Midbrain (tissue), 1 donor: ENCODE measurements around the gene GPC3.
"Not testable (repeated sequence)": the region's sequence is repeated elsewhere in the genome, so short reads cannot be mapped to it uniquely, and the experiment has no call there.

Experiments used
- DNase-seq: peaks from one replicate; lab custom pipeline; 2025; lab: John Stamatoyannopoulos, UW

The GPC3 gene

GRCh38 chrX:133926099-133926498 lies 59.3 kb downstream of the GPC3 start:
- DNase-seq, result no peak

GRCh38 chrX:133924548-133924947 lies 60.8 kb downstream of the GPC3 start:
- DNase-seq, result no peak

GRCh38 chrX:133923548-133923947 lies 61.8 kb downstream of the GPC3 start:
- DNase-seq, result no peak

DNA sequence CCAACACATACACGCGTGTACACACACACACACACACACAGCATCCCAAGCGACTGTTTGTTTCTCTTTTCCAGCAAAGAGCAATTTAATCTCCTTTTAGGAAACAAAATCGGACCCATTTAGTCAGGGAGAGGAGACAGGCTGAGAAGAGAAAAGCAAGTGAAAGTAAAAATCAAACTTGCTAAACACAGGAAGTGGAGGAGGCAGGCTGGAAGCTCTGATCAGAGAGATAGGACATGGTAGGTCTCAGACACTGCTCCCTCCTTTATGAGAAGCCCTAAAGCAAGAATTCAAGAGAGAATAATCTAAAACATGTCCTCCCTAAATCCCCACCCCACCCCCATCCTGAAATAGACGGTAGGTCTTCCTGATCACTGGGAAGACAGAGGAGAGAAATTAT lies 62.3 kb downstream of the GPC3 start:
- no peak for DNase-seq

- no peak for DNase-seq
These were observed 63.0 kb downstream of the GPC3 start for GRCh38 chrX:133922390-133922771.

DNA sequence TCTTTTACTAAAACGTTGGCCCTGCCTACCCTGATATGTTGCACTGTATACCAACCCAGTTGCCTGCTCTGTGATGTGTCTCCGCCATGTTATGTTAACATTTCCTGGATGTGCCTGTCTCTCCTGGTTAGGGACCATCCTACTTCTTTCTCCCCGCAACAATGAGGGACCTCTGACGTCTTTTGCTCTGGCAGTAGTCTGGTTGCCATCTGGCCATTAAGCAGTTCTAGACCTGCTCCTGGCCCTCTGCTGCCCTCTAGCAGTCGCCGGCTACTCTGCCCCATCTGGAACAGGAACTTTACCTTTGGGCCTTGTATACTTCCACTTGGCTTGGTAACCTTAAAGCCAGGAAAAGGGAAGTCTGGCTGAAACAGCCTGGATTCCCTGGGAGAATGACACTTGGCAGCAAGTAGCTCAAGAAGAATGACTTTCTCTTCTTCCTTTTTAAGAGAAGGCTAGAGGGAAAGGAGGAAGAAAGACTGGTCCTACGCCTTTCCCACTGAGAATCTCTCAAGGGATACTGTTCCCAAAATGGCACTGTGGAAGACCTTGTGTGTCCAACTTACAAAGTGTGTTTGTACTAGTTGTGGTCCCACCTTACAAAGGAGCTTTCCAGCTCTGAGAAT lies 63.5 kb downstream of the GPC3 start:
- no peak for DNase-seq

GRCh38 chrX:133921086-133921485 lies 64.3 kb downstream of the GPC3 start:
- DNase-seq, result no peak

DNA sequence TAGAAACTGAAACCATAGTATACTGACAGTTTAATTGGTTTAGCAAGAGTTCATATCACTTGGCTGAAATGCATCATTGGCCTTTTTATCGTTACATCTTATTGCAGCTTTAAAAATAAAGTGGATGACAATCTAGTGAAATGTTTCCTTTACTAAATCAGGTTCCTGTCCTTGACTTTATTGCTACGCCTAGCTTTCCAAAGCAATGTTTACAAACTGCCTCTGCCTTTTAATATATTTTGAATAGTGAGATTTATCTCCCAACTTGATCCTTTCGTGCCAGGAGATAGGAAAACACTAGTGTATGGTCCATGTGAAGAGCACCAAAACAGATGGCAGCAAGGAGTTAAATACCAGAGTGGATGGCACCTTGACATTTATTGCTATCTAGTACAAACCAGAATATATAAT lies 67.0 kb downstream of the GPC3 start:
- DNase-seq, result no peak

- DNase-seq, result no peak
These were observed 68.2 kb downstream of the GPC3 start for GRCh38 chrX:133916984-133917722.

DNA sequence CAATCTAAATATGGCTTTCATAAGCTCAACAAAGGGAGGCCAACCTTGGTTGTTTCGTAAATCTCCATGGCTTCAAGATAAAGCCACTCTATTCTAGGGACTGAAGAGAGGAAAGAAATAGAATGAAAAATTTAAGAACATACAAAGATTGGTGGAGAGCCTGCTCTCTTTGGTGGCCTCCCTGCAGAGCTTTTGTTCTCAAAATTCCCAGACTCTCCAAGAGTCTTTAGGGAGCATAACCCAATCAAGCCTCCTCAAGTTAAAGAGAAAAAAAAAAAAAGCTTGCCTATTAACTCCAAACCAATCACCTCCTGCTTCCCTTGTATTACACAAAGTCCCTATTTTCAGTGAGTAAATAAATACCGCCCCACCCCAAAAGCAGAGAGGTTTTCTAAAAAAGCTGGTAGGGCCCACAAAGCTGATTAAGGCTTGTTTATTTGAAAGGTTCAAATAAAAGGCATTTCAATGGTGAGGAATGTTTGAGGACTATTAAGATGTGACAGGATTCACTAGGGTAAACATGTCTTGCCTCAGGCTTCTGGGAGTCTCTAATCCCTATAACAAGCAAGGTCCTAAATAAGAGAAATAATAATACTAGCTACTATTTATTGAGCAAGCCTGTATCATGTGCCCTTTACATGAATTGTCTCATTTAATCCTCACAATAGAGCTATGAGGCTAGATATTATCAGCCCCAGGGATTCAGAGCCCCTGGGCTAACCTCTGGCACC lies 71.6 kb downstream of the GPC3 start:
- DNase-seq, result no peak

DNA sequence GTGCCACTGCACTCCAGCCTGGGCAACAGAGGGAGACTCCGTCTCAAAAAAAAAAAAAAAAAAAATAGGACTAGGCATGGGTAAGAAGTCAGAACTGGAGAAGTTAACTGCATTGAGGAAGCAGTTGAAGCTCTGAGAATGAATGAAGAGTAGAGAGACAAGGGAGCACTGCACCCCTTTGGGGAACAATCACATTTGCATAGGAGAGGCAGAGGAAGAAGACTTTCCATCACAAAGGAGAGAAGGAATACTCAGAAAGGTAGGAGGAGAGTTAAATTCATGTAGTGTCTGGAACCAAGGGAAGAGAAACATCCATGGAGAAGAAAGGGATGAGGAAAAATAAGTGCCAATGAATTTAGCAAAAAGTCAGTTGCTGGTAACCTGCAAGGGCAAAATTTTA lies 72.4 kb downstream of the GPC3 start:
- no peak for DNase-seq

GRCh38 chrX:133911825-133912495 lies 73.4 kb downstream of the GPC3 start:
- no peak for DNase-seq

- no peak for DNase-seq
These were observed 74.9 kb downstream of the GPC3 start for GRCh38 chrX:133910539-133910938.

GRCh38 chrX:133909888-133910287 lies 75.5 kb downstream of the GPC3 start:
- no peak for DNase-seq

- DNase-seq, result no peak
These were observed 77.0 kb downstream of the GPC3 start for GRCh38 chrX:133908223-133908955.

DNA sequence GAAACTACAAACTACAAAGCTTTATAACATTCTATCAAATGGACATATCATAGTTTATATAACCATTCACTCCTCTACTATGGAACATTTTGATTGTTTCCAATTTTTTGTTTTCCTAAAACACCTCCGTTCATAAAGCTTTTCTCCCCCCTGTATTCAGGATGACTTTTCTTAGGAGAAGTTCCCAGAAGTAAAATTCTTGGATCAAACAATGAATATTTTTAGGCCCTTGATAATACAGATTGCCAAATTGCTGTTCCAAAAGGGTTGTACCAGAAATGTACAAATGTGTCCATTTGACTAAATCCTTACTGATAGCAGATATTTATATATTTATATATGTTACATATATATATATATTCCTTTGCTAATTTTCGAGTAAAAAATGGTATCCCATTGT lies 77.8 kb downstream of the GPC3 start:
- no peak for DNase-seq

- no peak for DNase-seq
These were observed 80.1 kb downstream of the GPC3 start for GRCh38 chrX:133905305-133905704.

GRCh38 chrX:133897593-133898163 lies 87.7 kb downstream of the GPC3 start:
- DNase-seq, result no peak

DNA sequence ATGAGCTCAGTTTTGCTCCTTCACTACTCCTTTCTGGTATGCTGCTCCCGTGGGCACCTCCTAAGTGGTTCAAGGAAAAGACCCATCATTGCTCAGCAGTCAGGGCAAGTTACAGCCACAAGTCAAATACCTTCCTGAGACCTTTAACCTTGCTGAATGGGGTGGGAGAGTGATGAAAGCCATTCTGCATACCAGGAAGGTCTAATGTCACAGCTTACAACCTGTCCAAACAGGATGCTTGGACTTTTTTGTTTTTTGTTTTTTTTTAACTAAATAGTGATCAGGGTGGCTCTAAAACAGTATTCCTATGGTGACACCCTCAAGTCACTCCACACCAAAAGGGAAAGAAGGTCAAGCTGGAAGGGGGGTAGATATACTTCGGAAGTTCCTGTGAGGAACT lies 93.1 kb downstream of the GPC3 start:
- DNase-seq, result no peak

DNA sequence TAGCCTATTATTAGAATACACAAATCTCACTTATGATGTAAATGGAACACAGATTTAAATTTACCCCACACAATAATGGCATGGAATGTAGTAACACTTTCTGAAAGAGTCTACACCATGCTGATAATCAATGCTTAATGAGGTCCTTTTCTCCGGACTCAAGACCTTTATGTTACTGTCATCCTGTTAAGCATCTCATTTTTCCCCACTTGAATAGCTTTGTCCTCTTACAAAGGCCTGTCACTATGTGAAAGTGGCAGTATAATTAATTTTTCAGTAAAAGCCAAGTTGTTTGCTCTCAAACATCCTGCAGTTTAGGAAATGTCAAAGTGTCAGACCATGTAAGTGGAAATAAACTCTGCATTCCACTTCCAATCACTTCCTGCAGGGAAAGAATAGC lies 96.4 kb downstream of the GPC3 start:
- DNase-seq, result no peak

- DNase-seq, result not testable (repeated sequence)
These were observed 97.3 kb downstream of the GPC3 start for GRCh38 chrX:133888084-133888483.
